ENCODE measurements around the gene CNGA4.

Gene CNGA4

DNA sequence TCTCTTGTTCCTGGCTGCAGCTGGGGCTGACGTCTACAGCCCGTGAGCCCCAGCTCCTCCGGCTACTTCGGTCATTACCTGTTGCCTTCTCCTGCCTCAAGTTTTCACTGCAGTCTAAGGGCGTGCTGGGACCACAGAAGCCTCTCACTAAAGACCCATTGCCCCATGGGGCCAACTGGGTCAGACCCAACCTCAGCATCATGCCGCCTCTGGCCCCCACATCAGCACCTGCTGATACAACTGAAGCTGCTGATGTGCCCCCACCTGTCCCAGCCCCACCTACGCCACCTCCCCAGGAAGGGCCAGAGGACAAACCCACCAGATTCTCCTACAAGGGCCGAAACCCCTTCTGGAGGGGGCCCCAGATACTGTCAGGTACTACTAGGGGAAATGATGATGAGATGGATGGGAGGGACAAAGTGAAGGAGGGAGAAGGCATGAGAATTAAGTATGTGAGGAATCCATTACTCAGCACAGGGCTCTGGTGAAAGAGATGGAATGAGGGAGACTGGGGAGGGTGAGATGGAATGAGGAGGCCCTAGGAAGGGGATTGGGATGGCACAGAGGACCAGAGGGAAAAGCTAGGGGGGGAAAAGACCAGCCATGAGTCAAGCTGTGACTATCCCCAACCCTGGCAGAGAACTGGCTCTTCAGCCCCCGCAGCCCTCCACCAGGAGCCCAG is 28.5 kb upstream of the CNGA4 start:
- Mint-ChIP-seq H3K4me1 (ENCODE audit: low read depth) (no peaks in the 10 kb centered on the region), H3K27me3 (no peaks in the 10 kb centered on the region), H3K36me3 (peaks cover 8% of the 10 kb centered on the region), H3K4me3 (no peak overlapping the region), H3K27ac (no peak overlapping the region), H3K9me3 (ENCODE audit: low read depth) (no peaks in the 10 kb centered on the region)

DNA sequence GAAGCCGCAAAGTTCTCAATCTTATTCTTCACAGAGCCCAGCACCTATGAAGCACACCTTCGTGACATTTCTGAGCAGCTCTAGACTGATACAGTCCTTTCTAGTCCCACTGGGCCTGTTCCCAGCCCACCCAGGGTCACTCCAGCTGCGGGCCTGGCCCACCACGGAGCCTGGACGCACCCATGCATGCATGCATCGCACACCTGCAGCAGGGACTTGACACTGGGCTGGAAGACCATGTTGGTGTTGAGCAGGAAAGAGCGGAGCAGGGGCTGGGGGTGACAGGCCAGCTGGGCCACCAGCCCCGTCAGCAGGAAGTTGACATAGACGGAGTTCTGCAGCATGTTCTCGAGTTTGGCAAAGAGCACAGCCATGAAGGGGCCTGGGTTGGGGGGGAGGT is 24.4 kb upstream of the CNGA4 start:
- peaks cover 7% of the 10 kb centered on the region for H3K4me1 Mint-ChIP-seq (ENCODE audit: low read depth)
- H3K27ac Mint-ChIP-seq, result no peak overlapping the region
- no peak overlapping the region for H3K4me3 Mint-ChIP-seq
- peaks cover 14% of the 10 kb centered on the region for H3K36me3 Mint-ChIP-seq
- H3K27me3 Mint-ChIP-seq, result no peaks in the 10 kb centered on the region
- no peaks in the 10 kb centered on the region for H3K9me3 Mint-ChIP-seq (ENCODE audit: low read depth)

DNA sequence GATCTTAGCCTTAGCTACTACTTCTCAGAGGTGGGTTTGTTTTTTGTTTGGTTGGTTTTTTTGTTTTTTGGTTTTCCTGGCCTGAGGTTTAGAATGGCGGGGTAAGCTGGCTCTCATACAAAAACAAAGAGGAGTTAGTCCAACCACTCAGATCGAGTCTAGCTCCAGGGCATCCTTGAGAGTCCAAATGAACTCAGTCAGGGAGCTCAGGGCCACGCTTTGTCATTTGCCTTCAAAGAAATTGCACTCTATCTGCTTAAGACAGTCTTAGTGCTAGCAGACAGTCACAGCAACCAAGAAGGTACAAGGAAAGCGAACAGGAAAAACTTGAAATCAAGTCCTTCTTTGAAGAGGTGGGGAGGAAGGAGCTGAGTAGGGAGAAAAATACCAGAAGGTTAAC is 22.4 kb upstream of the CNGA4 start:
- Mint-ChIP-seq H3K4me3 (no peak overlapping the region), H3K27me3 (no peaks in the 10 kb centered on the region), H3K27ac (no peak overlapping the region), H3K9me3 (ENCODE audit: low read depth) (no peaks in the 10 kb centered on the region), H3K36me3 (peaks cover 17% of the 10 kb centered on the region), H3K4me1 (ENCODE audit: low read depth) (peaks cover 14% of the 10 kb centered on the region)

DNA sequence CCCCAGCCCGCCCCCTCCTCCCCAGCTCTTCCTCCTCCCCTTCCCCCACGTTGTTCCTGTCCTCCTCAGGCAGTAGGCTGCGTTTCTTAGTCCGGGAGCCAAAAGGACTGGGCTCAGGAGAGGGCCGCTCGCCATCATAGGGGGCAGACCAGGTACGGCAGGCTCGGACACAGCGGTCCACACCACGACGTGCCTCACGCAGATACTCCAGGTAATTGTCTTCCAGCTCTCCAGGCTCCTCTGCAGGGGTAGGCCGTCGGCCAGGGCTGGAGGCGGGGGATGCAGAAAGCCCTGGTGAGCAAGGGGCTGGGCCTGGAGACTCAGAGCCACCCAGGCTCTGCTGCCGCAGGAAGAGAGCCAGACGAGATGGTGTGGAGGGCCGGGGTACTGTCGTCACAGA is 21.2 kb upstream of the CNGA4 start:
- no peak overlapping the region for H3K27ac Mint-ChIP-seq
- no peaks in the 10 kb centered on the region for H3K27me3 Mint-ChIP-seq
- peaks cover 14% of the 10 kb centered on the region for H3K4me1 Mint-ChIP-seq (ENCODE audit: low read depth)
- H3K4me3 Mint-ChIP-seq, result no peak overlapping the region
- no peaks in the 10 kb centered on the region for H3K9me3 Mint-ChIP-seq (ENCODE audit: low read depth)
- H3K36me3 Mint-ChIP-seq, result peaks cover 23% of the 10 kb centered on the region

DNA sequence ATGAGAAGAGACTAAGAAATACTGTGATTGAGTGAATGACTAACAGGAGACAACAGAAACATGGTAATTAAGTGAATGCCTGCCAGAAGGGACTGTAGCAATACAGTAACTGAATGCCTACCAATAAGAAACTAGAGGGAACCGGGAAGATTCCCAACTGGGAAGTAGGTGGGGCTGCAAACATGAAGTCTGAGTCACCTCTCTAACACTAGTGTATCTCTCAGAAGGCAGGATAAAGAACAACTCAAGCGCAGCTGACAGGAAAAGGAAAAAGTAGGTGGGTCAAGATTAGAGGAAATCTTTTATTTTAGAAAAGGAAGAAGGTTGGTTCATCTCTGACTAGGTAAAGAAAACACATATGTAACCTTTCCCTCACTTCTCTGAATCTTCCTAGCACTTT is 19.5 kb upstream of the CNGA4 start:
- no peaks in the 10 kb centered on the region for H3K9me3 Mint-ChIP-seq (ENCODE audit: low read depth)
- H3K4me3 Mint-ChIP-seq, result no peak overlapping the region
- H3K36me3 Mint-ChIP-seq, result peaks cover 23% of the 10 kb centered on the region
- H3K27me3 Mint-ChIP-seq, result no peaks in the 10 kb centered on the region
- peaks cover 14% of the 10 kb centered on the region for H3K4me1 Mint-ChIP-seq (ENCODE audit: low read depth)
- no peak overlapping the region for H3K27ac Mint-ChIP-seq

DNA sequence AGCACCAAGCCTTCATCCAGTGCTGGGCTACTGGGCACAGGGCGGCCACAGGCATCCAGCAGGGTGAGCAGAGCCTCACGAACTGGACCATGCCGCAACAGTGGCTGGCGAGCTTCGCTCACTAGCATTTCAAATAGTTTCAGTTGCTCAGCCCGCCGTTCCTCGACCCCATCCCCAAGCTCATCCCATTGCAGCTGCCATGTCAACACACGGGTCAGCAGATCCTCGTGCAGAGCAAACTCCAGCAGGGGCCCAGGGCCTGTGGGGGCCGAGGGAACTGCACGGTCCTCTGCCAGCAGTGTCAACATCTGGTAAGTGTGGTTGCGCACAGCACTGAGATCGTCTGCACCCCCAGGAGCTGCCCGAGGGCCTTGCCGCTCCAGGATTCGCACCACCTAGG is 15.0 kb upstream of the CNGA4 start:
- H3K4me1 Mint-ChIP-seq (ENCODE audit: low read depth), result peaks cover 36% of the 10 kb centered on the region
- no peaks in the 10 kb centered on the region for H3K9me3 Mint-ChIP-seq (ENCODE audit: low read depth)
- no peak overlapping the region for H3K27ac Mint-ChIP-seq
- H3K27me3 Mint-ChIP-seq, result no peaks in the 10 kb centered on the region
- H3K4me3 Mint-ChIP-seq, result no peak overlapping the region
- peaks cover 16% of the 10 kb centered on the region for H3K36me3 Mint-ChIP-seq

DNA sequence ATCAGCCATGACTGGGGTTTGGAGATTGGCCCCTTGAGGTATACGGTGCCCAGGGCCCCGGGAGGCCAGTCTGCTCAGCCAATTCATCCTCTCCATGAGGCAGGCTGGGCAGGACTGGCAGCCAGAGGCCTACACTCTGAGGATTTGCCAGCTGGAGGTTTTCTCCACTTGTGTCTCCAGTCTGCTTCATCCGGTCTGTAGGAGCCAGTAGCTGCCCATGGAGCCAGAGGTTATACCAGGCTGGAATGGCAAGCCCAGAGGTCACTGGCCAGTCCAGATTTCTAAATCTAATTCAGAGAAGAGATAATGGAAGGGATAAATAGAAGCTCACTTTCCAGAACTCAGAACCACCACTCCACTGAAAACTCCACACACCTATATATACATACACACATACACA is 14.5 kb upstream of the CNGA4 start:
- Mint-ChIP-seq H3K4me3 (no peak overlapping the region), H3K4me1 (ENCODE audit: low read depth) (peaks cover 37% of the 10 kb centered on the region), H3K27me3 (no peaks in the 10 kb centered on the region), H3K27ac (no peak overlapping the region), H3K36me3 (peaks cover 14% of the 10 kb centered on the region), H3K9me3 (ENCODE audit: low read depth) (no peaks in the 10 kb centered on the region)

DNA sequence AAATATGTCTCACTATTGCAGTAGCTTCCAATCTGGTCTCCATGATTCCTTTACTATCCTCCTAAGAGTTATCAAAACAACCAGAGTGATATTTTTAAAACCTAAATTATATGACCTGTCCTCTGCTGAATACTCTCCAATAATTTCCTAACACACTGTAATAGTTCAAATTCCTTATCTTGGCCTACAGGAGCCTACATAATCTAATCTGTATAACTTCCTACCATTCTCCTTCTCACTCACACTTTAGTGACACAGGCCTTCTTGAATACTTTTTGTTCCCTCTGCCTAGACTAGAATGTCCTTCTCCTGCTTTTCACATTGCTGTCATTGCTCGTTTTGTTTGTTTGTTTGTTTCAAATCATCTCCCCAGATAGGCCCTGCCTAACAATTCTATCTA is 13.9 kb upstream of the CNGA4 start:
- H3K9me3 Mint-ChIP-seq (ENCODE audit: low read depth), result no peaks in the 10 kb centered on the region
- H3K27me3 Mint-ChIP-seq, result no peaks in the 10 kb centered on the region
- H3K4me1 Mint-ChIP-seq (ENCODE audit: low read depth), result peaks cover 41% of the 10 kb centered on the region
- H3K36me3 Mint-ChIP-seq, result peaks cover 15% of the 10 kb centered on the region
- no peak overlapping the region for H3K27ac Mint-ChIP-seq
- no peak overlapping the region for H3K4me3 Mint-ChIP-seq

DNA sequence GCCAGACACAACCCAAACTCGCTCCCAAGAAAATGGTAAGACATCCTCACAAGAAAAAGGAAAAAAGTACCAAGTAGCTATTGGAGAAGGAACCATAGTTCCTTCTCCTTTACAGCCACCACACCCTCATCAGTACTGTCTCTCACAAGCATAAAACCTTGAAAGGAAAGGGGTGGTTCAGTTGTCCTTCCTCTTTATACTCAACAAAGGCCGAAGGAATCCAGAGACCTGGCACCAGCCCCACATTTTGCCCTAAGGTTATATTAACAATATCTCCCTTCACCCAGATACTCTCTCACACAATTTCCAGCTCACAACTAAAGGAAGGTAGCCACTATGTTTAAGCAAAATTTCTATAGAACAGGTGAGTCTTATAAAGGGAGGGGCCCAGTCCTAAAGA is 13.0 kb upstream of the CNGA4 start:
- Mint-ChIP-seq H3K9me3 (ENCODE audit: low read depth) (no peaks in the 10 kb centered on the region), H3K36me3 (peaks cover 12% of the 10 kb centered on the region), H3K27me3 (no peaks in the 10 kb centered on the region), H3K27ac (peak overlapping the region; percentile 16), H3K4me3 (no peak overlapping the region), H3K4me1 (ENCODE audit: low read depth) (peaks cover 44% of the 10 kb centered on the region)

DNA sequence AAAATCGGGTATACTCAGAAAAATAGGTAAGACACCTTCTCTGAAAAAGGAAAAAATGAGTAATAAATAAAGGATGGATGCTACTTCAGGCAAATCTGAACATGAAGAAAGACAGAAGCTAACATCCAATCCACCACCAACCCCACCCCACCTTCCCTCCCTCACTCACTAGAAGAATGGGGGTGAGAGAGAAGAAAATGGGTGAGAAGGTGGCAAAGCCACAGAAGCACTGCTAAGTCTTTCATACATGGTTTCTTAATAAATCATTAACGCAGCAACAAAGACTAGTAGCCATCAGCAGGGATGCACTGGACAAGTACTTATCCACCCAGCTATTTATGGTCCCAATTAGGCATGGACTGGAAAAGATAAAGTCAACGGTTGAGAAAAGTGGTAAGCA is 10.4 kb upstream of the CNGA4 start:
- H3K27ac Mint-ChIP-seq, result no peak overlapping the region
- peaks cover 6% of the 10 kb centered on the region for H3K36me3 Mint-ChIP-seq
- H3K27me3 Mint-ChIP-seq, result no peaks in the 10 kb centered on the region
- no peak overlapping the region for H3K4me3 Mint-ChIP-seq
- H3K4me1 Mint-ChIP-seq (ENCODE audit: low read depth), result peaks cover 60% of the 10 kb centered on the region
- H3K9me3 Mint-ChIP-seq (ENCODE audit: low read depth), result no peaks in the 10 kb centered on the region

DNA sequence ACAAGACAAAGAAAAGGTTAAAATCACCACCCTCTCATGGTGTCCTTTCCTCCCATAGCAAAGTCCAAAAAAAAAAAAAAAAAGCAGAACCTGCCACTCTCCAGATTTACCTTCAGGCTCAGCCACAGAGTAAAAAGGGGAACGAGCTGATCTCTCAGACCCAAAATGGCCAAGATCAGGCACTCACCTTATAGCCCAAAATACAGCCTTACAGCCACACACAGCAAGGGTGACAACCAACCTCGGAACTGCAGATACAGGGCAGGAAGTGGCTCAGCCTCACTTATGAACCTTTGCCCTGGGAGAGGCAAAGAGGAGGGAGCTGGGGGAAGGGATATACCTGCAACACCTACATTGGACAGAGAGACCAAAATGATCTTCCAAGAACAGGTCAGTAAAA is 9.0 kb upstream of the CNGA4 start:
- no peak overlapping the region for H3K27ac Mint-ChIP-seq
- H3K36me3 Mint-ChIP-seq, result peaks cover 6% of the 10 kb centered on the region
- H3K27me3 Mint-ChIP-seq, result no peaks in the 10 kb centered on the region
- no peak overlapping the region for H3K4me3 Mint-ChIP-seq
- H3K4me1 Mint-ChIP-seq (ENCODE audit: low read depth), result peaks cover 70% of the 10 kb centered on the region
- no peaks in the 10 kb centered on the region for H3K9me3 Mint-ChIP-seq (ENCODE audit: low read depth)

DNA sequence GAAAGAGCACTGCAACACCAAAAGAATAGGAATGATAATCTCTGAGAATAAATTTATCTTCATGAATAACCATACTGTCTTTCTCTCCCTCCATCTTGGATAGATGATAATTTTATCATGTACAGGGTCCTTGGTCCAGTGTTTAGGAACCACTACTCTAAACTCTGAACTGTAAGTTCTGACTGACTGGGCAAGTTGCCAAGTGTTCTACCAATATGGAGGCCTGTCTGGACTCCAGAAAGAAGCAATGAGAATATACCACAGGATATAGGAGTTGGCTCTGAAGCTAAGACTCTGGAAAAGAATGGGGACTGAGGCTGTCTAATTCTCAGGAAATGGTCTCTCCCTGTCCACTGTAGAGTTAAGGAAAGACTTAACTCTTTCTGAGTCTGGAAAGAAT is 6.0 kb upstream of the CNGA4 start:
- Mint-ChIP-seq H3K9me3 (ENCODE audit: low read depth) (no peaks in the 10 kb centered on the region), H3K36me3 (peaks cover 4% of the 10 kb centered on the region), H3K27me3 (no peaks in the 10 kb centered on the region), H3K27ac (no peak overlapping the region), H3K4me1 (ENCODE audit: low read depth) (peaks cover 56% of the 10 kb centered on the region), H3K4me3 (peak overlapping the region; percentile 100)

DNA sequence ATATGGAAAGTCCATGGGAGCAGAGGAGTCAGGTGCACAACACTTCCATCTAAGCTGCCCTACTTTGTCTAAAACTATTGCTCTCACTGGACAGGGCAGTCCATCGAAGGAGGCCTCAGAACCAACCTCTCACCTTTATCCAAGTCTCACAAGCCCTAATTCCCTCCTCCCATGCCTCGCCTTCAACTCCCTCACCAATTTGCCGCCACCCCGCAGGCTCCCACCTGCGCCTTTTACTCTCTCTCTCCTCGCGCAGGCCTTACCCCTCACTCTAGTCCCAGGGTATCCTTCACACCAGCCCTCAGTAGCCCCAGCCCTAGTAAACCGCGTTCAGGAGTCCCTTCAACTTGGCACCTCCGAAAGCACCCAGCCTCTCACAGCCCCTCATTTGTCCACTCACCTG is 4.9 kb upstream of the CNGA4 start:
- H3K27ac Mint-ChIP-seq, result peak overlapping the region; percentile 96
- H3K36me3 Mint-ChIP-seq, result peaks cover 4% of the 10 kb centered on the region
- peaks cover 50% of the 10 kb centered on the region for H3K4me1 Mint-ChIP-seq (ENCODE audit: low read depth)
- peak overlapping the region; percentile 100 for H3K4me3 Mint-ChIP-seq
- no peaks in the 10 kb centered on the region for H3K27me3 Mint-ChIP-seq
- no peaks in the 10 kb centered on the region for H3K9me3 Mint-ChIP-seq (ENCODE audit: low read depth)

DNA sequence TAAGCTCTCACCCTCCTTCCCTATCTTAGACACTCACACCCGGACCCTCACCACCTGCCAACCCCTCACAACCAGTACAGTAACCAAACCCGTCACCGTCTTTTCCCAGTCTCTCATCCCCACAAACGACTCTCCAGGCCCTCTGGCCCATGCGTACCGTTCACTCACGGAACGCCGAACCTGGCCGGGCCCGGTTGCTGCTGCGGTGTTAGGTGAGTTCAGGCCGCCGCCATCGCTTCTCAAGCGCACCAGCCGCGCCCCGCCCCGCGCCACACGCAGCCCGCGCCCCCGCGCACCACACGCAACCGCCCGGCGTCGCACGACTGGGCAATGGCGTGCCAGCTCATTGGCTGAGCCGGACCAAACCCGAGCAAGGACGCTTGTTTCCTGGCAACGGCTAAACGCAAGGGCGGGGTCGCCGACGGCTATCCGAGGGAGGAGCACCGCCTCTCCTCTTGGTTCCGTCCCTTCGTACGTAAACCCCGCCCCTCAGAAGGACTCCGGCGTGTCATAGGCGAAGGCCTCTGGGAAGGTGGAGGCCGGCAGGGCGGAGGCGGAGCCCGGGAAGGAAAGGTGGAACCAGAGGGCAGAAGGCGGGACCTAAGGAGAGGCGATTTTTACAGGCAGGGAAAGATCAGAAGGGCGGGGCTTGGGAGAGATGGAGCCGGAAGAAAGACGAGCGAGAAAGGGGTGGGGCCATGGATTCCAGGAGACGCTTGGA is 4.3 kb upstream of the CNGA4 start, which contains the start of gene FHIP1B:
Gene FHIP1B (minus strand): TSS at position 250 of the 721 bp plus-strand sequence. CDS start 10,120 bp downstream, outside the sequence.
- H3K27me3 Mint-ChIP-seq, result no peaks in the 10 kb centered on the region
- H3K36me3 Mint-ChIP-seq, result peaks cover under 1% of the 10 kb centered on the region
- H3K9me3 Mint-ChIP-seq (ENCODE audit: low read depth), result no peaks in the 10 kb centered on the region
- H3K27ac Mint-ChIP-seq, result peak within 1 kb of the TSS; percentile 96
- H3K4me1 Mint-ChIP-seq (ENCODE audit: low read depth), result peaks cover 44% of the 10 kb centered on the region
- H3K4me3 Mint-ChIP-seq, result peak within 1 kb of the TSS; percentile 100

DNA sequence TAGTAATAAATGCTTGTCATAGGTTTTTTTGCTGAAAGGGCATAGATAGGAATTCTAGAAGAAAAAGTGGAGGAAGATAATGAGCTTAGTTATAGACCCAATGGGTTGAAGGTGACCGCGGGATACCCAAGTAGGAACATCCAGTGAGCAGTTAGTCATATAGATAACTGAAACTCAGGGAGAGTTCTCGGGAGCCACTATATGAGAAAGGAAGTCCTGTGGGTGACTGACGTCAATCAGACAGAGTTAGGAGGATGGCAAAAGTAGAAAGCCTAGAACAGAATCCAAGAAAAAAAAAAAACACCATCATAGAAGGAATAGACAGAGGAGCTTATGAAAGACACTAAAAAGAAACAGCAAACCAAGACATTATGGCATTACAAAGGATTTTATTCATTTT is 1.6 kb upstream of the CNGA4 start:
- Mint-ChIP-seq H3K27ac (no peak overlapping the region), H3K9me3 (ENCODE audit: low read depth) (no peaks in the 10 kb centered on the region), H3K27me3 (no peaks in the 10 kb centered on the region), H3K4me1 (ENCODE audit: low read depth) (peaks cover 22% of the 10 kb centered on the region), H3K4me3 (no peak overlapping the region), H3K36me3 (no peaks in the 10 kb centered on the region)
